ENCODE data around the gene TMEM126B.
"Not testable (repeated sequence)": the region's sequence is repeated elsewhere in the genome, so short reads cannot be mapped to it uniquely, and the experiment has no call there.

The TMEM126B gene

GRCh38 chr11:85666687-85667086, 38.3 kb downstream of the TMEM126B start:
- Histone ChIP-seq H3K4me3 (ENCODE audit: low read length) (no peak overlapping the region), H3K9me3 (ENCODE audit: control insufficient read depth, low read depth, low read length) (no peaks in the 10 kb centered on the region), H3K27me3 (ENCODE audit: control insufficient read depth, insufficient read depth, low read length) (no peaks in the 10 kb centered on the region), H3K4me1 (ENCODE audit: control insufficient read depth, low read depth, low read length) (peaks cover 6% of the 10 kb centered on the region), H3K9ac (ENCODE audit: low read length) (no peak overlapping the region), H3K36me3 (ENCODE audit: control insufficient read depth, low read depth, low read length) (peaks cover 11% of the 10 kb centered on the region), H3K27ac (ENCODE audit: low read length) (no peak overlapping the region)

- Histone ChIP-seq H3K9ac (ENCODE audit: low read length) (no peak overlapping the region), H3K4me1 (ENCODE audit: control insufficient read depth, low read depth, low read length) (peaks cover 6% of the 10 kb centered on the region), H3K36me3 (ENCODE audit: control insufficient read depth, low read depth, low read length) (peaks cover under 1% of the 10 kb centered on the region), H3K27me3 (ENCODE audit: control insufficient read depth, insufficient read depth, low read length) (peaks cover 9% of the 10 kb centered on the region), H3K4me3 (ENCODE audit: low read length) (no peak overlapping the region), H3K9me3 (ENCODE audit: control insufficient read depth, low read depth, low read length) (peaks cover 3% of the 10 kb centered on the region), H3K27ac (ENCODE audit: low read length) (no peak overlapping the region)
Observed at GRCh38 chr11:85668157-85668556, 39.8 kb downstream of the TMEM126B start.

- not testable (repeated sequence) for H3K9me3 ChIP-seq (ENCODE audit: control insufficient read depth, low read depth, low read length); H3K9ac ChIP-seq (ENCODE audit: low read length)
Observed at GRCh38 chr11:85670949-85671663, 42.7 kb downstream of the TMEM126B start.

GRCh38 chr11:85672105-85672902, 43.9 kb downstream of the TMEM126B start:
- Histone ChIP-seq H3K4me1 (ENCODE audit: control insufficient read depth, low read depth, low read length) (no peaks in the 10 kb centered on the region), H3K9me3 (ENCODE audit: control insufficient read depth, low read depth, low read length) (peaks cover 3% of the 10 kb centered on the region), H3K9ac (ENCODE audit: low read length) (no peak overlapping the region), H3K27me3 (ENCODE audit: control insufficient read depth, insufficient read depth, low read length) (peaks cover 10% of the 10 kb centered on the region), H3K27ac (ENCODE audit: low read length) (no peak overlapping the region), H3K4me3 (ENCODE audit: low read length) (no peak overlapping the region), H3K36me3 (ENCODE audit: control insufficient read depth, low read depth, low read length) (no peaks in the 10 kb centered on the region)

More at GRCh38 chr11:85670949-85671663, 42.7 kb downstream of the TMEM126B start:
- not testable (repeated sequence) for H3K27ac ChIP-seq (ENCODE audit: low read length); H3K4me1 ChIP-seq (ENCODE audit: control insufficient read depth, low read depth, low read length); H3K27me3 ChIP-seq (ENCODE audit: control insufficient read depth, insufficient read depth, low read length); H3K36me3 ChIP-seq (ENCODE audit: control insufficient read depth, low read depth, low read length); H3K4me3 ChIP-seq (ENCODE audit: low read length)

GRCh38 chr11:85673393-85673792, 45.0 kb downstream of the TMEM126B start:
- H3K27ac ChIP-seq (ENCODE audit: low read length), result no peak overlapping the region
- peaks cover 3% of the 10 kb centered on the region for H3K9me3 ChIP-seq (ENCODE audit: control insufficient read depth, low read depth, low read length)
- H3K36me3 ChIP-seq (ENCODE audit: control insufficient read depth, low read depth, low read length), result no peaks in the 10 kb centered on the region
- no peak overlapping the region for H3K9ac ChIP-seq (ENCODE audit: low read length)
- H3K27me3 ChIP-seq (ENCODE audit: control insufficient read depth, insufficient read depth, low read length), result peaks cover 10% of the 10 kb centered on the region
- H3K4me3 ChIP-seq (ENCODE audit: low read length), result no peak overlapping the region
- H3K4me1 ChIP-seq (ENCODE audit: control insufficient read depth, low read depth, low read length), result no peaks in the 10 kb centered on the region

- Histone ChIP-seq H3K4me3 (ENCODE audit: low read length) (no peak overlapping the region), H3K9ac (ENCODE audit: low read length) (no peak overlapping the region), H3K9me3 (ENCODE audit: control insufficient read depth, low read depth, low read length) (no peaks in the 10 kb centered on the region), H3K27ac (ENCODE audit: low read length) (no peak overlapping the region), H3K4me1 (ENCODE audit: control insufficient read depth, low read depth, low read length) (peaks cover 3% of the 10 kb centered on the region), H3K36me3 (ENCODE audit: control insufficient read depth, low read depth, low read length) (no peaks in the 10 kb centered on the region), H3K27me3 (ENCODE audit: control insufficient read depth, insufficient read depth, low read length) (no peaks in the 10 kb centered on the region)
Observed at GRCh38 chr11:85679576-85679975, 51.2 kb downstream of the TMEM126B start.

- no peak overlapping the region for H3K27ac ChIP-seq (ENCODE audit: low read length)
- H3K36me3 ChIP-seq (ENCODE audit: control insufficient read depth, low read depth, low read length), result no peaks in the 10 kb centered on the region
- no peaks in the 10 kb centered on the region for H3K27me3 ChIP-seq (ENCODE audit: control insufficient read depth, insufficient read depth, low read length)
- no peak overlapping the region for H3K4me3 ChIP-seq (ENCODE audit: low read length)
- no peaks in the 10 kb centered on the region for H3K9me3 ChIP-seq (ENCODE audit: control insufficient read depth, low read depth, low read length)
- H3K9ac ChIP-seq (ENCODE audit: low read length), result no peak overlapping the region
- peaks cover 3% of the 10 kb centered on the region for H3K4me1 ChIP-seq (ENCODE audit: control insufficient read depth, low read depth, low read length)
Observed at GRCh38 chr11:85680897-85681296, 52.5 kb downstream of the TMEM126B start.

- Histone ChIP-seq H3K9ac (ENCODE audit: low read length) (no peak overlapping the region), H3K27ac (ENCODE audit: low read length) (no peak overlapping the region), H3K4me3 (ENCODE audit: low read length) (no peak overlapping the region), H3K4me1 (ENCODE audit: control insufficient read depth, low read depth, low read length) (peaks cover 3% of the 10 kb centered on the region), H3K27me3 (ENCODE audit: control insufficient read depth, insufficient read depth, low read length) (no peaks in the 10 kb centered on the region), H3K36me3 (ENCODE audit: control insufficient read depth, low read depth, low read length) (no peaks in the 10 kb centered on the region), H3K9me3 (ENCODE audit: control insufficient read depth, low read depth, low read length) (no peaks in the 10 kb centered on the region)
Observed at GRCh38 chr11:85682330-85683305, 54.2 kb downstream of the TMEM126B start.

GRCh38 chr11:85685125-85685819, 56.9 kb downstream of the TMEM126B start:
- Histone ChIP-seq H3K9ac (ENCODE audit: low read length) (no peak overlapping the region), H3K36me3 (ENCODE audit: control insufficient read depth, low read depth, low read length) (no peaks in the 10 kb centered on the region)

GRCh38 chr11:85685820-85686459, 57.5 kb downstream of the TMEM126B start, which contains the start of gene CCDC89:
Gene CCDC89, minus strand, starts transcription at chr11:85686195. Its CDS starts 65 bp downstream, at chr11:85686130.
- Histone ChIP-seq H3K4me1 (ENCODE audit: control insufficient read depth, low read depth, low read length) (peaks cover 3% of the 10 kb centered on the region), H3K4me3 (ENCODE audit: low read length) (no peak within 1 kb of the TSS), H3K9me3 (ENCODE audit: control insufficient read depth, low read depth, low read length) (no peaks in the 10 kb centered on the region), H3K36me3 (ENCODE audit: control insufficient read depth, low read depth, low read length) (no peaks in the 10 kb centered on the region), H3K9ac (ENCODE audit: low read length) (no peak within 1 kb of the TSS), H3K27me3 (ENCODE audit: control insufficient read depth, insufficient read depth, low read length) (no peaks in the 10 kb centered on the region), H3K27ac (ENCODE audit: low read length) (no peak within 1 kb of the TSS)

More at GRCh38 chr11:85685125-85685819, 56.9 kb downstream of the TMEM126B start:
- H3K4me3 ChIP-seq (ENCODE audit: low read length), result no peak overlapping the region
- H3K27me3 ChIP-seq (ENCODE audit: control insufficient read depth, insufficient read depth, low read length), result no peaks in the 10 kb centered on the region
- peaks cover 3% of the 10 kb centered on the region for H3K4me1 ChIP-seq (ENCODE audit: control insufficient read depth, low read depth, low read length)
- H3K9me3 ChIP-seq (ENCODE audit: control insufficient read depth, low read depth, low read length), result no peaks in the 10 kb centered on the region
- no peak overlapping the region for H3K27ac ChIP-seq (ENCODE audit: low read length)

All from iPS-18a (cell line).